LoVo (cell line): ENCODE data around the gene EFNA2.

Experiments used
- DNase-seq: peaks from one replicate; pipeline ENCODE4 v3.0.0-alpha.2; 2016; ENCODE audit warnings: low spot score

The EFNA2 gene

DNA sequence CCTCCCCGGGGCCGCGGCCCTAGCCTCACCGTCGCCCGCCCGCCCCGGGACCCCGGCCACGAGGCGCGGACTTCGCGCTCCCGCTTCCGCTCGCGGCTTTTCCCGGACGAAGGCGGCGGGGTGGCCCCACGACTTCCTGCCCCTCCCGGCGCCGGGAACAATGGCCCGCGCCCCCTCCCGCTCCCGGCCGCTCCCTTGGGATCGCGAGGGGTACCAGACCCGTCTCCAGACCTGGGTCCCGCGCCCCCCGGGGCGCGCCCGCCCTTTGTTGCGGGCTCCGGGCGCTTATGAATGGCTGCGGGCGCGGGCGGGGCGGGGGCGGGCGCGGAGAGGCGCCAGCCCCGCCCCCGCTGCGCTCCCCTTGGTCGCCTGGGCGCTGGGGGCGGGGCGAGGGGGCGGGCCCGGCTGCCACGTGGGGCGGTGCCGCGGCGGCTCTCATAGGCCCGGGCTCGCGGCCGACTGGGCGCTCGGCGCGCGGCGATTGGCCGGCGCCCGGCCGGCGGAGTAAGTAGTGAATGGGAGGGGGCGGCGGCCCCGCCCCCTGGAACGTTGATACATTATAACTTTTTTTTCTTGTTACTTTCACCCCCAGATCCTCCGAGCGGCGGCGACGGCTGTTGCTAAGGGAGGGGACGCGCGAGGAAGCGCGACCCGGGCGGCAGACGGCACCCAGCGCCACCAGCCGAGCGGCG, 36.2 kb upstream of the EFNA2 start:
- peak; percentile 94 for DNase-seq

DNA sequence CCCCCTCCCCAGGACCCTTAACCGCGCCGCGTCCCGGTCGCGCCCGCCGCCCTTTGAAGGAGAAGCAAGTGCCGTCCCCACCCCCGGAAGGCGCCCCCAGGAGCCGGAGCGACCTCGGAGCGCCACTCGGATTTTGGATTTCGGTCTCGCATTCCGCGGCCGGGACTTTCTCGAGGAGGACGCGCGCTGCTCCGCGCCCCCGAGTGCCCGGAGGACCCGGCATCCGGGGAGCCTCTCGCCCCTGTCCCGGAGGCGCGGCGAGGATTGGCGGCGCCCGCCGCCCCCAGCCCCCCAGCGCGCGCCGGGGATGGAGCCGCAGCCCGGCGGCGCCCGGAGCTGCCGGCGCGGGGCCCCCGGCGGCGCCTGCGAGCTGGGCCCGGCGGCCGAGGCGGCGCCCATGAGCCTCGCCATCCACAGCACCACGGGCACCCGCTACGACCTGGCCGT, 35.7 kb upstream of the EFNA2 start:
- no peak for DNase-seq

- DNase-seq, result no peak
Observed at GRCh38 chr19:1250437-1251260, 35.0 kb upstream of the EFNA2 start.

DNA sequence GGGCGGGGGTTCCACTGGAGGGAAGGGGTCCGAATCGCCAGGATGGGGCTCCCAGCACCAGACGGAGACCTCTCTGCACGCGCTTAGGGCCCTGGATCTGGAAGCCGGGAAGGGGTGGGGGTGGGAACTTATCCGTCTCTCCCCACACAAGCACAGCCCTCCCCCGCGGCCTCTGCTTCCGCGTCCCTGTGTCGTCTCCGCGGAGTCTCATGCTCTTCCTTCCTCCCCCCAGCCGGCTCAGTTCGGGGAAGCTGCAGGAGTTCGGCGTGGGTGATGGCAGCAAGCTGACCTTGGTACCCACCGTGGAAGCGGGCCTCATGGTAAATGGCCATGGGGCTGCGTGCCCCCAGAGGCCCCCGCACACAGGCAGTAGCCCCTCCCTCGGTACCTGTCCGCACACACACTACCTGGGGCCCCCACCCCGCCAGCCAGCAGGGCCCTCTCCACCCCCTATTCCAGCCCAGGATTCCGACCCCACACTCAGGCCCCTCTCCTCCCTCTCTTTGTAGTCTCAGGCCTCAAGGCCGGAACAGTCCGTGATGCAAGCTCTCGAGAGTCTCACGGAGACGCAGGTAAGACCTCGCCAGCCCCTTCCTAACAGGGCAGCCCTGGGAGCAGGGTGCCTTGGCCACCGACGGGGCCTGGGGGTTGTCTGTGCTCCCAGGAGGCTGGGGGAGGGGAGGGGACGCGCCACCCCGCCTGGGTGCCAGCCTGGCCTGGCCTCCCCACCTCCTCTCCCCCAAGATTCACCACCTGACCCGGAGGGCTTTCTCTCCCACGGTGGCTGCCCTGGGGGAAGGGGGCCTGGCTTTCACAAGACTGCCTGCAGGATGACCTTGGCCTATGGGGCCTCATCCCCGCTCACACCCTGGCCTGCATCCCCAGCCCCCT, 34.1 kb upstream of the EFNA2 start:
- no peak for DNase-seq

DNA sequence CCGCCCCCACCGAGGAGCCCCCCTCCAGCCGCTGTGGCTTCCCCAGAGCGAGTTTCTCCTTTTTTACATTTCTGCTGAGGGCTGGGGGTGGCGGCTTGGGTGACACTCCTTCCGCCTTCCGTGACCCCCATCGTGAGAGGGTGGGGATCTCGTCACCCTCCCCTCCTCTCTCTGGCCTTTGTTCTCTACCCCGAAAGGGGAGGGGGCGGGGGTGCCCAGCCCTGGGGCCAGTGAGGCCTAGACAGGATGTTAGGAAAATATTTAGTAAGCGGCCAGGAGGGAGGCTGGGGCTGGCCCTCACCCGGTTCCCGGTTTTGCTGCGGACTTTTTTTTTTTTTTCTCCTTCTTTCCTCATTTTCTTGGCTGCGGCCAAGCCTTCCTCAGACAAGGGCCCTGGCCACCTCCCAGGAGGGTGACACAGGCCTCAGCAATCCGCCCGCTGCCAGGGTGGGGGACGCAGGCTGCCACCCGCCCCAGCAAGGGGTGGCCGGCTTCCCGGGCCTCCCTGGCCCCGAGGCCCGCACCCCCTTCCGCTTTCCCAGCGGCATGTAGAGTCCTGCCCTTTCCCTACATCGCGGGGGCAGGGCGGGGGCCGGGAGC, 33.4 kb upstream of the EFNA2 start:
- peak; percentile 92 for DNase-seq

DNA sequence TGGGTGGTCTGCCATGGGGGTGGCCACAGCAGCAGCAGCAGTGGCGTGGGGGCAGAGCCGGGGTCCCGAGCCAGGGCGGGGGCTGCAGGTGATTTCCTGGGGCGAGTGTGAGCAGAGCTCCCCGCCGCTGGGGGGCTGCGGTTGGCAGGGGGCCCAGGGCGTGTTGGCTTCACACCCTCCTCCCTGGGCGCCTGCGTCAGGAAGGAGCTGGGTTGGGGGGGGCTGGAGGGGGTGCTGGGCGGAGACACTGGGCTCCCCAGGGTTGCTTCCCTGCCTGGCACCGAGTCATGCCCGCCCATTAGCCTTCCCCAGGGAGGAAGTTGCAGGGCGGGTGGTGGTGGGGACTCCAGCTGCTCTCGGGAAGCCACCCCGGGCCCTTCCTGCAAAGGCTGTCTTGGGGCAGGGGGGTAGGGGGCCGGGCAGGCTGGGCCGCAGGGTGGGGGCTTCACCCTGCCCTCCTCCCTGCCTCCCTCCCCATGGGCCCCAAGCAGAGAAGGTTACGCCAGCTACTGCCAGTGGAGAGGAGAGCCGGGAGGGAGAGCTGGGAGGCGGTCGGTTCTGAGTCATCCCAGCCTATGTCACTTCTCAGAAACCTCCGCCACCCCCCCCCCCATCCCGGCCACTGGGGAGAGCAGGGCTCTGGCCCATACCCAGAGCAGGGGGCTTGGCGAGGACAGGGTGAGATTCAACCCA, 32.7 kb upstream of the EFNA2 start:
- DNase-seq, result peak; percentile 85

GRCh38 chr19:1253514-1254080, 32.1 kb upstream of the EFNA2 start:
- DNase-seq, result no peak

GRCh38 chr19:1254081-1254527, 31.6 kb upstream of the EFNA2 start:
- DNase-seq, result no peak

DNA sequence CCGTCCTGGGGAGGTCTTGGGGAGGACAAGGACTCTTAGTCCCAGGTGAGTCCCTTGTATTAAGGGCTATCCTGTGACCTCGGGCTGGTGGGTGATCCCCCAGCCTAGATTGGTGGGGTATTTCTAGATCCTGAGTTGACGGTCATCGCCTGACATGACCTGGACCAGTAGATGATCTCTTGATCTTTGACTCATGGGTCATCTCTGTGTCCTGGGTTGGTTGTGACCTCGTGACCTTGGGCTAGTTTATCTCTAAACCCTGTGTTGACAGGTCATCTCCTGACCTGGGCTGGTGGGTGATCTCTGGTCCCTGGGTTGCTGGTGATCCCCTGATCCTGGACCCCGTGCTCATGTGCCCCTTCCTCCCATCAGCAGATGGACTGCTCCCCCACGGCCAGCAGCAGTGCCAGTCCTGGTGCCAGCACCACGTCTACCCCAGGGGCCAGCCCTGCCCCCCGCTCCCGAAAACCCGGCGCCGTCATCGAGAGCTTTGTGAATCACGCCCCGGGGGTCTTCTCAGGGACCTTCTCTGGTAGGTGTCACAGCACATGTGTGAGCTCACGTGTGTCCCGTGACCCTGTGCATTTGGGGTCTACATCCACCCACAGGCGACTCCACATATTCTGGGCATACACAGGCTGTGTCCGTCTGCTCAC, 31.0 kb upstream of the EFNA2 start:
- no peak for DNase-seq

GRCh38 chr19:1255186-1256161, 30.2 kb upstream of the EFNA2 start:
- DNase-seq, result no peak

GRCh38 chr19:1256646-1257474, 28.8 kb upstream of the EFNA2 start:
- no peak for DNase-seq

DNA sequence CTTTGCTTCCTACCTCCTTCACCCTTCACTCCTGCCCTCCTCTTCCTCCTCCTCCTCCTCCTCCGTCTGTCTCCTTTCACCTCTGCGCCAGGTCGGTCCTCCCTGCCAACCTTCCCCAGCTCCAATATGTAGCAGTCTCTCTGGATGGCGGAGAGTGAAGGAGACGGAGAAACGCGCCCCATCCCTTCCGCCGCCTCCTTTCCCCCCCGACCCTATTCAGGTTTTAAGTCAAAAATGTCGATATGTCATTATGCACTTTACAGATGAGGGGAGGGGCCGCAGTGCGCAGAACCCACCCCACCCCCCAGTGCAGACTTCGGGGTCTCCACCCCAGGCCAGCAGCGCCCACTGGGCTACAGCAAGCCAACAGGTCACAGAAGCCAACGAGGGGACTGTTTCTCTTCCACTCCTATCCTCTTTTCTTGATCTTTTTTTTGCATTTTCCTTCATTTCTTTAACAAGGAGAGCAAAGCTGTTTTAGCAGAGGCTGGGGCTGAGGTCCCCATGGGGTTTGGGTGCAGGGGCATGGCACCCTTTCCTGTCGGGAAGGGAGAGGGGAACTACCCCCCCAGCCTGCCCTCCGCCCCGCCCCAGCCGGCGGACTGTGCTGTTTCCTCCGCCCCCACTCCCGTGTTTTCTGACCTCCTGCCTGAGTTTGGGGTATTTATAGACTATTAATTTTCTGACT, 28.1 kb upstream of the EFNA2 start:
- DNase-seq, result no peak

- no peak for DNase-seq
Observed at GRCh38 chr19:1258163-1258492, 27.5 kb upstream of the EFNA2 start.

DNA sequence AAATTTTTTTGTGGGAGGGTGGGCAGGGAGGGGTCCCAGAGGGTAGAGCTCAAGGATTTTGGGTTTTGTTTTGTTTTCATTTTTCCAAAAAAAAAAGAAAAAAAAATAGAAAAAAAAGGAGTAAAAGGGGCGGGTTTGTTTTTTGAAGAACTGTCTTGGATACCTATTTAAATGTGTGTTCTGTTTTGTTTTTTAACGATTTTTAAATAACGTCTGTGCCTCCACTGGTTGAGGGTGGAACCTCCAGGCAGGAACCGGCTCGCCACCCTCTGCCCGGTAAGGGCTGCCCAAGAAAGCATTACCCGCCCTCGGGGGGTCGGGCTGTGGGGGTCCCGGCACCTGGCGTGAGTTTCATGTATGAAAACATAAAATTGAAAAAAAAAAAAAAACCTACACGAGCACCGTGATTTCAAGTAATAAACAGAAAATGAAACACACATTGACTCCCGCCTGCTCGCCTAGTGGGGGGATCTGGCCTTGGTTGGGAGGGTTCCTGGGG, 26.9 kb upstream of the EFNA2 start:
- no peak for DNase-seq

GRCh38 chr19:1259206-1259875, 26.3 kb upstream of the EFNA2 start:
- DNase-seq, result peak; percentile 65

DNA sequence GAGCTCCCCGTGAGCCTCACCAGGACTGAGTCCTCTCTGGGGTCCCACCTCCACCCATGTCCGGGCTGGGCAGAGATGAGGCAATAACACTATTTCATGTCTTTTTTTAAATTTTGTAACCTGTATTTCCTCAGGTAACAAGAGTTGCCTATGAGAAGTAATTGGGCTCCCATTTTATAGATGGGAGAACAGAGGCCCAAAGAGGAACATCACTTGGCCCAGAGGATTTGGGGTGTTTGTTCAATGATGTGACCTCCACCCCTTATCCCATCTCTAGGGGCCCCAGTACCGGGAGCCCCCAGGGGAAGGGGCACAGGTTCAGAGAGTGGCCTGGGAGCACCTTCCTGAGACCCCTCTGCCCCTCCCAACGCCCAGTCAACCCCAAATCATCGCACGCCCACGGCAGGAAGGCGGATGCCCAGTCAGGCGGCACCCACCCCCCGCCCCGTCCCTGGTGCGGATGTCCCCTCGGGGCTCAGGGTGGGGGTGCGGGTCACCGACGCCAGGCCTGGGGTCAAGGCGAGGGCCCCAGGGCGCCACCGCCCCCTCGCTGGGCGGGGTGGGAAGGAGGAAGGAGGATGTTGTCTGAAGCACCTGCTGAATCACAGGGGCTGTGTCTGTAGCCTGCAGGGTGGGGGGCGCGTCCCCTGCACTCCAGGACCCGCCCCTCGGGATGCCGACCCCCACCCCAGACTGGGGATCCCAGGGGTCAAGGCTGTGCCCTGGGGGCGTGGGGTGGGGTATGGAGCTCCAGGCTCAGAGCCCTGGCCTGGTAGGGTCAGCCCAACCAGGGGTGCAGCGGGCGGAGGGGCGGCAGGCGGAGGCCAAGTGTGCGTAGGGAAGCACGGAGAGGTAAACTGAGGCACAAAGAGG, 25.6 kb upstream of the EFNA2 start:
- DNase-seq, result no peak
